HFFc6 (cell line): ENCODE data around the gene ELAVL4. TPM values are rescaled to one million over a fixed set of nuclear protein-coding genes. Genes with fewer than 3 reads are reported as not detected.

Experiments
- DNase-seq: peaks from one replicate; pipeline ENCODE4 v3.0.0-alpha.2; 2018
- H3K27ac Mint-ChIP-seq: 2 replicates; pipeline ENCODE4 v1.8.0; 2020; ENCODE audit warnings: mild to moderate bottlenecking, mixed read lengths
- H3K27me3 Mint-ChIP-seq: 2 replicates; pipeline ENCODE4 v1.8.0; 2021; ENCODE audit warnings: mild to moderate bottlenecking, moderate library complexity, mixed read lengths; ENCODE audit not compliant: insufficient read depth
- H3K36me3 Mint-ChIP-seq: 2 replicates; pipeline ENCODE4 v1.8.0; 2021; ENCODE audit warnings: low read depth, mixed read lengths
- H3K4me1 Mint-ChIP-seq: 2 replicates; pipeline ENCODE4 v1.8.0; 2020; ENCODE audit warnings: low read depth, mixed read lengths
- H3K4me3 Mint-ChIP-seq: 2 replicates; pipeline ENCODE4 v1.8.0; 2020; ENCODE audit warnings: mild to moderate bottlenecking, moderate library complexity, mixed read lengths
- H3K9me3 Mint-ChIP-seq: 2 replicates; pipeline ENCODE4 v1.8.0; 2020; ENCODE audit warnings: mild to moderate bottlenecking, mixed read lengths
- CTCF ChIP-seq: fragments of 200-600 bp; sonication (generic); IDR thresholded peaks from 2 replicates; pipeline ENCODE4 v1.5.0; 2021; ENCODE audit warnings: antibody characterized with exemption, mild to moderate bottlenecking
- total RNA-seq, 6 experiments: library from RNA; stranded (reverse); fragmentation: NEBNext Ultra II Directional; extraction: Animal tissue kit (Norgen Biotek cat#: 25700); gene quantifications; 2 replicates in 1 of 6; 3 replicates in 5 of 6; pipeline ENCODE4 v1.2.3, GENCODE V29; 2021

ELAVL4 gene
- total RNA-seq, 6 experiments from 2014 or later = not detected

GRCh38 chr1:50208756-50209155 is 100.0 kb downstream of the ELAVL4 start:
- TF ChIP-seq CTCF = no peak
- Mint-ChIP-seq H3K9me3 (peaks cover 25% of the 10 kb centered on the region), H3K27me3 (no peaks in the 10 kb centered on the region), H3K4me3 (no peak overlapping the region), H3K27ac (no peak overlapping the region), H3K4me1 (no peaks in the 10 kb centered on the region), H3K36me3 (no peaks in the 10 kb centered on the region)
- no peak for DNase-seq

GRCh38 chr1:50209749-50210148 is 101.0 kb downstream of the ELAVL4 start:
- H3K36me3 Mint-ChIP-seq = no peaks in the 10 kb centered on the region
- H3K9me3 Mint-ChIP-seq = peaks cover 25% of the 10 kb centered on the region
- no peaks in the 10 kb centered on the region for H3K4me1 Mint-ChIP-seq
- DNase-seq = no peak
- no peak overlapping the region for H3K4me3 Mint-ChIP-seq
- no peak for TF ChIP-seq CTCF
- H3K27me3 Mint-ChIP-seq = no peaks in the 10 kb centered on the region
- H3K27ac Mint-ChIP-seq = no peak overlapping the region

GRCh38 chr1:50213505-50213904 is 104.8 kb downstream of the ELAVL4 start:
- no peaks in the 10 kb centered on the region for H3K4me1 Mint-ChIP-seq
- DNase-seq = no peak
- no peaks in the 10 kb centered on the region for H3K27me3 Mint-ChIP-seq
- H3K4me3 Mint-ChIP-seq = no peak overlapping the region
- H3K9me3 Mint-ChIP-seq = peaks cover 20% of the 10 kb centered on the region
- no peaks in the 10 kb centered on the region for H3K36me3 Mint-ChIP-seq
- no peak overlapping the region for H3K27ac Mint-ChIP-seq
- no peak for TF ChIP-seq CTCF

GRCh38 chr1:50214717-50215116 is 106.0 kb downstream of the ELAVL4 start:
- H3K27ac Mint-ChIP-seq = no peak overlapping the region
- H3K9me3 Mint-ChIP-seq = peaks cover 18% of the 10 kb centered on the region
- no peak overlapping the region for H3K4me3 Mint-ChIP-seq
- H3K36me3 Mint-ChIP-seq = no peaks in the 10 kb centered on the region
- no peaks in the 10 kb centered on the region for H3K4me1 Mint-ChIP-seq
- DNase-seq = no peak
- TF ChIP-seq CTCF = no peak
- no peaks in the 10 kb centered on the region for H3K27me3 Mint-ChIP-seq

- Mint-ChIP-seq H3K4me3 (no peak overlapping the region), H3K27me3 (no peaks in the 10 kb centered on the region), H3K36me3 (no peaks in the 10 kb centered on the region)
Measured at GRCh38 chr1:50218344-50219120, 109.8 kb downstream of the ELAVL4 start.

More at GRCh38 chr1:50218344-50219120, 109.8 kb downstream of the ELAVL4 start:
- Mint-ChIP-seq H3K27ac (no peak overlapping the region), H3K4me1 (no peaks in the 10 kb centered on the region), H3K9me3 (peaks cover 39% of the 10 kb centered on the region)
- TF ChIP-seq CTCF = no peak
- DNase-seq = no peak
